ENCODE data around the gene TM9SF4.

DNA sequence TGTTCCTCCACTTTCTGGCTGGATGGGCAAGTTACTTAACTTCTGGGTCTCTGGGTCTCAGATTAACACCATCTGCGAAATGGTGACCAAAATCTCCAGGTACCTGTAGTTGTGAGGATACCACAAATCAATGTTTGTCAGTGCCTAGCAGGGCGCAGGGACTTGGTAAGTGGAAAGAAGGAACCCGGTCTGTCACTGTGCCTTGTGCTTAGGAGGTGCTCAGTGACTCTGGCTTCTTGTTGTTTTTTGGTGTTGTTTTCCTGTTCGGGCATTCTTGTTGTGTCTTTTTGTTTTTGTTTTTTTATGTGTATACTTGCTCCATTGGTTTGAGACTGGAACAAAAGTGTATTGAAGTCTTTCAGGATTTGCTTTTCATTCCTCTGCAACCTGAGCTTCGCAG lies 17.8 kb downstream of the TM9SF4 start:
- TF ChIP-seq, protein P1, sequence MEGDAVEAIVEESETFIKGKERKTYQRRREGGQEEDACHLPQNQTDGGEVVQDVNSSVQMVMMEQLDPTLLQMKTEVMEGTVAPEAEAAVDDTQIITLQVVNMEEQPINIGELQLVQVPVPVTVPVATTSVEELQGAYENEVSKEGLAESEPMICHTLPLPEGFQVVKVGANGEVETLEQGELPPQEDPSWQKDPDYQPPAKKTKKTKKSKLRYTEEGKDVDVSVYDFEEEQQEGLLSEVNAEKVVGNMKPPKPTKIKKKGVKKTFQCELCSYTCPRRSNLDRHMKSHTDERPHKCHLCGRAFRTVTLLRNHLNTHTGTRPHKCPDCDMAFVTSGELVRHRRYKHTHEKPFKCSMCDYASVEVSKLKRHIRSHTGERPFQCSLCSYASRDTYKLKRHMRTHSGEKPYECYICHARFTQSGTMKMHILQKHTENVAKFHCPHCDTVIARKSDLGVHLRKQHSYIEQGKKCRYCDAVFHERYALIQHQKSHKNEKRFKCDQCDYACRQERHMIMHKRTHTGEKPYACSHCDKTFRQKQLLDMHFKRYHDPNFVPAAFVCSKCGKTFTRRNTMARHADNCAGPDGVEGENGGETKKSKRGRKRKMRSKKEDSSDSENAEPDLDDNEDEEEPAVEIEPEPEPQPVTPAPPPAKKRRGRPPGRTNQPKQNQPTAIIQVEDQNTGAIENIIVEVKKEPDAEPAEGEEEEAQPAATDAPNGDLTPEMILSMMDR (conservative IDR thresholded peaks at IDR 0.05) = no peak
- TF ChIP-seq EZH2 (IDR thresholded peaks at IDR 0.05; ENCODE audit: low read depth) = no peak
